Skin of body (tissue), 3 donors: ENCODE results near the gene ITPKB. TPM values are rescaled to one million over a fixed set of nuclear protein-coding genes. Genes with fewer than 3 reads are reported as not detected.

ENCODE experiments used
- DNase-seq: peaks from one replicate; lab custom pipeline; 2025; lab: John Stamatoyannopoulos, UW
- small RNA-seq: library from RNA; depleted of rRNA; stranded (forward); fragments of <200 nt; gene quantifications from one replicate; pipeline ENCODE3, GENCODE V24; 2014; ENCODE audit warnings: low replicate concordance
- total RNA-seq: library from RNA; depleted of rRNA; stranded (reverse); fragments of >200 nt; gene quantifications from one replicate; pipeline ENCODE4 v1.2.3, GENCODE V29; 2014

ITPKB gene
- total RNA-seq, 1 donor from 2014 or later, result 30.1 TPM

- DNase-seq, result no peak
These were observed 153.0 kb downstream of the ITPKB start for GRCh38 chr1:226586116-226586515.

DNA sequence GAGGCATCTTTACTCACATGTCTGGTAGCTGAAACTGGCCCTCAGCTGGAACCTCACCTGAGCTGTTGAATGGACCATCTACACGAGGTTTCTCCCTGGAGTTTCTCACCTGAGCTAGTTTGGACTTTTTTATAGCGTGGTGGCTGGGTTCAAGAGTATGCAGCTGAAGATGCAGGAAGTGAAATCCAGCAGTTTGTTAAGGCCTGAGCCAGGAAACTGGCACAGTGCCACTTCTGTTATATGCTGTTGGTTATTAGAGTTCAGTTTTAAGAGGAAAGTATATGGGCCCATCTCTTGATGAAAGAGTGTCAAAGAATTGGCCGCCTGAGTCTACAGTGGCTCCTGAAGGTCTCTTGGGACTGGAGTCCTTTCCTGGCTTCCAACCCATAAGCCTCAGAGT is 154.9 kb downstream of the ITPKB start:
- DNase-seq, result no peak

GRCh38 chr1:226582966-226583365 is 156.1 kb downstream of the ITPKB start:
- DNase-seq, result no peak

Small RNA genes within 50 kb of the gene (small RNA-seq; reads per million reads assigned to genes)
- not detected for gene RPS27P5

Other genes with a start within 250 kb of the ITPKB start
- gene STUM, start 190.5 kb downstream of the ITPKB start, total RNA-seq, result 2.4 TPM
- 13.9 TPM for gene PSEN2, start 131.3 kb upstream of the ITPKB start, total RNA-seq
- 31.4 TPM for gene COQ8A, start 201.0 kb upstream of the ITPKB start, total RNA-seq